HG03460 (cell line): ENCODE results near the gene GRAMD2A.

Experiments used
- ATAC-seq: cut with Tn5 transposase; IDR thresholded peaks from one replicate; pipeline ENCODE4 v1.9.1; 2021; ENCODE audit not compliant: unreplicated experiment

The GRAMD2A gene

DNA sequence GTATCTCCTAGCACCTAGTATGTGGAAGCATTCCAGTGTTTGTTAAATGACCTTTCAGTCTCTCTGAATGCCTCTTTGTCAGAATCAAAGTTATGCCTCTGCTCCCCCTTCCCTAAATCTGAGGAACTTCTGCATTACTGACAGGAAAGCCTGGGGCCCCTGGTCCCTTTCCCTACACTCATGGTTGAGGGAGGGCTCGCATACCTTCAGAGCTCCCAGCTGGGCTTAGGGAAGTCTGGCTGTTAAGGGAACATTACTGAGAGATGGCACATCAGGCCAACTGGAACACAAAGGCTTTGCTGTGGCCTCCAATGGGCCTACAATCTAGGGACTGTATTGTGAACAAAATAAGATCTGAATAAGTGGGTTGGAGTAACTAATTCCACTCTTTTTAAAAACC, 23.1 kb upstream of the GRAMD2A start:
- no peak for ATAC-seq

DNA sequence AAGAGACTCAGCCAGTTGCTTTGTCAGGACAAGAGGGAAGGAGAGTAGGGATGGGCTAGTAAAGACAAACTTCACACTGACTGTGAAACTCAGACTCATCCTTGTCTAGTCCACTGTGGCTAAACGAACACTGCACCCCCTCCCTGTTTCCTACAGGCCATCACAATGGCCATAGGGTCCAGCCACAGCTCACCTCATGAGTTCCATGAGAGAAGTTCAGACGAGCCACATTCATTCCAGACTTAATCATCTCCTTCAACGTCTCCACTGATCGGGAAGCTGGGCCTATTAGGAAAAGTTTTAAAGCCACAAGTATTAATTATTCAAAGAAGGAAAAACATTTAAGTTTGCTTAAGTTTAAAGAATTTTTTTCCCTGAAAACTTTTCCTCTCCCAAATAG, 19.6 kb upstream of the GRAMD2A start:
- ATAC-seq = no peak

DNA sequence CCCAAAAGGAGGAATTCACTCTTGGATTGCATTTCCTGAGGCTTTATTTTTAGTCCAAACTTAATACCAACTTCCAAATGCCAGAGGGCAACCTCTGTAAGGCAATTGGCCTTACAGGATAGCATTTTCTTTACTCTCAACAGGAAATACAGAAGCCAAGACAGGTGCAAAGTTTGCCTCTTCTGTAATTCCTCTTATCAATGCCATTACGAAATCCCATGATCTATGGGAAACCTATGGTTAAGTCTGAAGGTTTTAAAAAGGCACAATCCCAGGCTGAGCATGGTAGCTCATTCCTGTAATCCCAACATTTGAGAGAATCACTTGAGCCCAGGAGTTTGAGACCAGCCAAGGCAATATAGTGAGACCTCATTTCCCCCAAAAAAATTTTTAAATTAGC, 18.5 kb upstream of the GRAMD2A start:
- ATAC-seq = no peak

DNA sequence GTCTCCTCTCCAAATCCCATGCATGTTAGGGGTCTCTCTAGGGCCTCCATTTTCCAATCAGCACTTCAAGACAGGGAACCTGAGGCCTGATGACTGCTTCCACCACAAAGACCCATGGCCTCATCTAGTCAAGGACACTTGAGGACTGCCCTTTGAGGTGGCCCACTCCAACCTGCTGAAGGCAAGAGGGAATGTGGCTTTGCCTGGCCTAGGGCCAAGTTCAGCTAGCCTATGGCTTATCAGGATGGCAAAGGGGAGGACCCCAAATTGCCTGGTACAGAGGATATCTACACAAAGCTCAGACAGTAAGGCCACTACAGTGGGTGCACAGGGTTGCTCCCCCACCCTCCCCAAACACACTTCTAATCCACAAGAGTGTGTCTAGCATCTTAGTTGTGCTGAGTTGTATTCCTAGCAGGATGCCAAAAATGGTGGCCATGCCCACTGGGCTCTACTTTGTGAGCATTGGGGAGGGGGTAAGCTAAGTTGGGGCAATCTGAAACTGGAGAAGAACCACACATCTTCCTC, 10.0 kb upstream of the GRAMD2A start:
- ATAC-seq = no peak

DNA sequence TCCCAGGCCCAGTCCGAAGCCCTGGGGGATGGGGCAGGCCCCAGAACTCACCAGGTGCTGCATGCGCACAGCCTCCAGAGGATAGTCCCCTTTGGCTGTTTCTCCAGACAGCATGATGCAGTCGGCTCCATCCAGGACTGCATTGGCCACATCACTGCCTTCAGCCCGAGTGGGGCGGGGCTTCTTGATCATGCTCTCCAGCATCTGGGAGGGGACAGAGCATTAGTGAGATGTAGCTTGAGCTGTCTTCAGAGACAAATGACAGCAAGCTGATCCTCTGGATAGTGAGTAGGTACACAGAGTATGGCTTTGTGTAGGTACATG, 9.1 kb upstream of the GRAMD2A start:
- ATAC-seq = no peak

DNA sequence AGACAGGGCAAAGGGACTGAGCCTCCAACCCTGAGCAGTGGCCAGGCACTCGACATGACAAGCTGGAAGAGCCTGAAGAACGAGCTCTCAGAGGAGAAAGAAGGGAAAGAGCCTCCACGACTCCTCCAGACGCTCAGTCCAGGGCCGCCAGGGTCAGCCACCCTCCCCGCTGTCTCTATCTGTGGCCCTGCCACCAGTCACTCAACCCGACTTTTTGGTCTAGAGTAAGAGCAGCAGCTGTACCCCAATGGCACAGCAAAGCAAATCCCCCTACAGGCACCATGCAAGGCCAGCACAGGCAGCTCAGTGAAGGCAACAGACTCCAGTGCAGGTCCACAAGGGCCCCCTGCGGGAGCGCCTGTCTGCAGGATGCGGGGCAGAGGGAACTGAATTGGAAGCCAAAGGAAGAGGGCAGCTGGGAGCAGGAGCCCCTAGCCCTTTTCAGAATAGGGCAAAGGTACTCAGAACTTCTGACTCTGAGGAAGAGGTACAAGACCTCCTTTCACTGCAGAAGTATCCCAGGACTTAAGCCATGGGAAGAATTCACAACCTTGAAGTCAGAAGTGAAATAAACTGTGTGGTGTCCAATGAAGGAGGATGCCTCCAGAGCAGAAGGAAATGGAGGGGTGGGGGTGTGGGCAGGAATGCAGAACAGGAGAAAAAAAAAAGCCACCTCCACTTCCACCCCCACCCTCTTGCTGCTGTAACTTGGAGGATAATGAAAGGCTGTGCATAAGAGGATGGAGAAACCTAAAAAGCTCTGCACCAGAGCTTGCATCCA, 8.5 kb upstream of the GRAMD2A start:
- ATAC-seq = no peak

- ATAC-seq = no peak
These were observed 7.7 kb upstream of the GRAMD2A start for GRCh38 chr15:72205273-72205672.

- ATAC-seq = no peak
These were observed 5.9 kb upstream of the GRAMD2A start for GRCh38 chr15:72203507-72203837.

- no peak for ATAC-seq
These were observed 5.4 kb upstream of the GRAMD2A start for GRCh38 chr15:72202801-72203506.

DNA sequence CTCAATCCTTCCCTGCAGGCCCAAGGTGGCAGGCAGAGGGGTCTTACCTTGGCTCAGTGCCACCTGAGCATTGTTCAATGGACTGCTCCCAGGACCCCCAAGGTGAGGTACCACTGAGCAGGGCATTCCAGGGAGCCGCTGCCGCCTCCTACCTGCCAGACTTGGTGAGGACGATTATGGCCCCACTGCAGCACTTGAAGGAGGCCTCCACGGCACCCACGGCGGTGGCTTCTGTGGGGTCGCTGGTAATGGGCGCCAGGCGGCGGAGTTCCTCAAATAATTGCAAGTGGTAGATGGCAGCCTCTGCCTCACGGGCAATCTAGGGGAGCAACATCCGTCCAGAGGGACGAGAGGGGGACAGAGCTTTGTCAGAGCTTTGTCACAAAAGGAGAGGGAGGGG, 4.7 kb upstream of the GRAMD2A start:
- no peak for ATAC-seq

- ATAC-seq = no peak
These were observed 3.9 kb upstream of the GRAMD2A start for GRCh38 chr15:72201391-72201921.

DNA sequence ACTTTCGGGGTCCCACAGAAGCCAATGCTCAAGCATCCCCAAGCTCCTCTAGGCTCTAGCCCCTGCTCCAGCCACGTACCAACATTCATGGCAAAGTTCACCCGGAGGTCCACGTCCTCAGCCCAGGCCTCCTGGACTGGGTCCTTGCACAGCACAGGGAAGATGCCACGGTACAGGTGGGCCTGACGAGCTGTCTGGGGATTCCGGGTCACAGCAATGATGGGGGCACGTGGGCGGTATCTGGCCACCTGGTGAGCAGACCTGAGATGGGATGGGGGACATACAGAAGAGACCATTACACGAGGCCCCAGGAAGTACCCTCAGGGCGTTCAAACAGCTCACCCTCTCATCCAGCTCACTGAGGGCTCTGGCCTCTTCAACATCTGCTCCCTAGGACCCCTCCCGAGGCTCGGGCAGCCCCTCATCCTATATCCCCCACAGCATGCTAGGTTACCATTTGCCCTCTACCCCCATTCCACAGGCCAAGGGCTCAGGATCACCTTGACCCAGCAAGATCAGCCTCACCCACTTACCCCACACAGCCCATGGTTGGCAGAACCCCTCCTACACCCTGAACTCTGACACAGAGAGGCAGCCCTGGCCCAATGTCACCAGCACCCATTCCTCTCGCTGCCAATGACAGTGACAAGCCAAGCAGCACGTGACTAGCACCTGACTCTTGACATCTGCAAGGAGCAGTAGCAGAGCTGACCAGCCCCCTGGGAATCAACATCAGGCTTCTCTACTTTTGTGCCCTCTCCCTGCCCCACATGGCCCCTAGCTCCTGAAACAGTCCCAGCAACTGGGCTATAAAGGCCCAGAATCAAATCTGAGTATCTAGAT, 3.0 kb upstream of the GRAMD2A start:
- no peak for ATAC-seq

DNA sequence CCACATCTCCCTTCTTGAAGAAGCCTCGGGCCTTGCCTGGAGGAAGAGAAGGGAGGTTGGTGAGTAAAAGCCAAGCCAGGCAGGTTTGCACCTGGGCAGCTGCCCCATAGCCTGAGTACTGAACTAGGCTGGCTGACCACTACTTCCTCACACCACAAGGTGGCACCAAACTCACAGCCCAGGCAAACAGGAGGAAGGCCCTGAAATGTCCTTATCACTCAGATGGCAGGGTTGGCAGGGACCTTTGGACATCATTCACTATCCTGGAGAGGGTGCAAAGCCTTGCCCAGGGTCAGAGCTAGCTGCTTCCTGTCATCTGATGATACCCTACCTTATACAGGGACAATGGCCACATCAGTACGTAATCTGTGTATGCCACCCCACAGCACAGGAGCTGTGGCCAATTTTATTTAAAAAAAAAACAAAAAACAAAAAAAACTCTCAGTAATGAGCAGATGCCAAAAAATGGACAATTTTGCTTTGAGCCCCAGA, 2.2 kb upstream of the GRAMD2A start:
- no peak for ATAC-seq

DNA sequence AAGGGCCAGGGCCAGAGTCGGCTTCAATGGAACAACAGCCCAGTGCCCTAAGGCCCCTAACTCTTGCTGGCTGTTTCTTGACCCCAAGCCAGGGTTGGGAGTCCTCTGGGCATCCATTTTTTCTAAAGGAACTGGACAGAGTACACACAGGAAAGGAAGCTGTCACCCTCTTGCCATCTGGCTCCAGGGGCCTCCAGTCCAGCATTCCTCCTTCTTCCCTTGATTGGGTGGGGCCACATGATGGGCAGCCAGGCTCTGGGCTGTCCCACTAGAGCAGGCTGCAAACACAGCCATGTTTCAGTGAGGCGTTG, 1.6 kb upstream of the GRAMD2A start:
- no peak for ATAC-seq

- no peak for ATAC-seq
These were observed 993 bp upstream of the GRAMD2A start for GRCh38 chr15:72198356-72199204.

DNA sequence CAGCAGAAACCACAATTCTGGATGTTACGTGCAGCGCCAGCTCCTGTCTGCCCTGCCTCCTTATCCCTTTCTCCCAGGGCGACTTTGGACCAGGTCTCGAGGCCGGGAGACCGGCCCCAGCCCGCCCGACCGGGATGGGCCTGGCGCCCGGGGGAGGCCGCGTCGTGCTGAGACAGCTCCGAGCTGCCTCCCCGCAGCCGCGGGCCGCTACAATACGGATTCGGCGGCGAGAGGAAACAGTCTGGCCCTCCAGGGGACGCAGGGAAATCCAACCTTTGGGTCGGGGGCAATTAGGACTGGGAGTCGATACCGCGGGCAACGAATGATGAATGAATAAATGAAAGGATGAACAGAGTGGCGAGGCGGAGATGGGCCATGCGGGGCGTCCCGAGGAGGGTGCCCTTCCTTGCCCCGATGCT, 537 bp downstream of the GRAMD2A start:
- no peak for ATAC-seq

DNA sequence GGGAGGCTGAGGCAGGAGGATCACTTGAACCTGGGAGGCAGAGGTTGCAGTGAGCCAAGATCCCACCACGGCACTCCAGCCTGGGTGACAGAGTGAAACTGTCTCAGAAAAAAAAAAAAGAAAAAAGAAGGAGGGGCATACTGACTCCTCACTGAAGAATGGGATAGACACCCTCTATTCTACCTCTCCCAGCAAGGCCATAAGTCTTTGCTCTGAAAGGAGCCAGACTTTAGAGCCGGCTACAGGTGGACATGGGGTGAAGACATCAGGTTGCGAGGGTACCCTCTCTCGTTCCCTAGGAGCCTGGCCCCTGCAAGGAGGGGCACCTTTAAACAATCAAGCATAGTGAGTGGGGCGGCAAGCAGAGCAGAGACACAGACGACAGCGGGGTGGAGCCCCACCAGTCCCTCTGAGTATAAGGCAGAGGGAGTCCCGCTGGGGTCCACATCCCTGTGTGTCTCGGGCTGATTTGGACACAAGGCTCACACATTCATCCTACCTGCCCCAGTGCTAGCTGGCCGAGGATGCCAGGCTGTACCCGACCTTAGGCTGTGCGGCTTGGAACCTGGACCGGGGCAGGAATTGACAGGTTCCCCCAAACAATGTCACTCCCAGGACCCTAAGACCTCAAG, 1.1 kb downstream of the GRAMD2A start:
- no peak for ATAC-seq

- ATAC-seq = no peak
These were observed 2.5 kb downstream of the GRAMD2A start for GRCh38 chr15:72195101-72195511.

- no peak for ATAC-seq
These were observed 3.7 kb downstream of the GRAMD2A start for GRCh38 chr15:72193836-72194396.

- no peak for ATAC-seq
These were observed 5.2 kb downstream of the GRAMD2A start for GRCh38 chr15:72192416-72192815.
